Activated CD8-positive, alpha-beta T cell treated with anti-CD3 and anti-CD28 coated beads, Interleukin-2, amount 10 ng/mL, durations not matched to agents 7 days and 5 days (primary cell): Measurements from ENCODE around the gene CACNA1C. TPM values are rescaled to one million over a fixed set of nuclear protein-coding genes. Genes with fewer than 3 reads are reported as not detected.

ENCODE experiments used
- ATAC-seq: fragments of 150-1000 bp; cut with Tn5 transposase; one replicate; pipeline ENCODE4 v1.10.0; 2021; ENCODE audit warnings: moderate library complexity
- CTCF ChIA-PET: fragments of 350-600 bp; sonication (Branson Sonifier 250); formaldehyde crosslinking; loops from one replicate; lab custom pipeline; 2021; ENCODE audit warnings: antibody characterized with exemption; lab: Charles Lee
- POLR2A ChIA-PET: fragments of 350-600 bp; sonication (Branson Sonifier 250); formaldehyde crosslinking; loops from one replicate; lab custom pipeline; 2021; ENCODE audit warnings: antibody characterized with exemption; lab: Charles Lee
- DNase-seq: peaks from one replicate; pipeline ENCODE4 v3.0.0-alpha.2; 2020
- H3K27ac Mint-ChIP-seq: one replicate; pipeline ENCODE4 v1.8.0; 2021; ENCODE audit warnings: mild to moderate bottlenecking, mixed read lengths
- H3K27me3 Mint-ChIP-seq: one replicate; pipeline ENCODE4 v1.8.0; 2021; ENCODE audit warnings: low read depth, mixed read lengths
- H3K36me3 Mint-ChIP-seq: one replicate; pipeline ENCODE4 v1.8.0; 2021; ENCODE audit warnings: low read depth, mixed read lengths
- H3K4me1 Mint-ChIP-seq: one replicate; pipeline ENCODE4 v1.8.0; 2021; ENCODE audit warnings: low read depth, mixed read lengths
- H3K4me3 Mint-ChIP-seq: one replicate; pipeline ENCODE4 v1.8.0; 2021; ENCODE audit warnings: mild to moderate bottlenecking, mixed read lengths
- H3K9me3 Mint-ChIP-seq: one replicate; pipeline ENCODE4 v1.8.0; 2022; ENCODE audit warnings: mixed read lengths; ENCODE audit not compliant: insufficient read depth
- total RNA-seq, 2 experiments: library from RNA; stranded (reverse); gene quantifications; one replicate each; pipeline ENCODE4 v1.2.3, GENCODE V29; 2021

The CACNA1C gene
- total RNA-seq, 2 experiments from 2014 or later = 0.08 TPM

- Mint-ChIP-seq H3K4me1 (peaks cover 14% of the 10 kb centered on the region), H3K27ac (no peak overlapping the region), H3K9me3 (no peaks in the 10 kb centered on the region), H3K36me3 (no peaks in the 10 kb centered on the region), H3K27me3 (peaks cover 10% of the 10 kb centered on the region), H3K4me3 (no peak overlapping the region)
- no peak for ATAC-seq
- ChIA-PET POLR2A (no interaction called here), CTCF (no interaction called here)
- no peak for DNase-seq
Measured at GRCh38 chr12:2637371-2637770, 584.6 kb downstream of the CACNA1C start.

GRCh38 chr12:2638273-2639019, 585.7 kb downstream of the CACNA1C start:
- no peak for ATAC-seq
- DNase-seq = no peak
- no peaks in the 10 kb centered on the region for H3K9me3 Mint-ChIP-seq
- no peak overlapping the region for H3K4me3 Mint-ChIP-seq
- ChIA-PET CTCF (no interaction called here), POLR2A (no interaction called here)
- H3K4me1 Mint-ChIP-seq = peaks cover 21% of the 10 kb centered on the region
- peaks cover 12% of the 10 kb centered on the region for H3K27me3 Mint-ChIP-seq
- H3K27ac Mint-ChIP-seq = no peak overlapping the region
- no peaks in the 10 kb centered on the region for H3K36me3 Mint-ChIP-seq

GRCh38 chr12:2639020-2639298, 586.2 kb downstream of the CACNA1C start:
- ATAC-seq = no peak
- peaks cover 16% of the 10 kb centered on the region for H3K27me3 Mint-ChIP-seq
- CTCF ChIA-PET = no interaction called here

GRCh38 chr12:2640281-2640680, 587.5 kb downstream of the CACNA1C start:
- Mint-ChIP-seq H3K4me1 (peaks cover 28% of the 10 kb centered on the region), H3K9me3 (no peaks in the 10 kb centered on the region), H3K27ac (no peak overlapping the region), H3K36me3 (no peaks in the 10 kb centered on the region), H3K4me3 (no peak overlapping the region), H3K27me3 (peaks cover 25% of the 10 kb centered on the region)
- ATAC-seq (no peak), DNase-seq (no peak)
- ChIA-PET POLR2A (no interaction called here), CTCF (no interaction called here)

More at GRCh38 chr12:2639020-2639298, 586.2 kb downstream of the CACNA1C start:
- POLR2A ChIA-PET = no interaction called here
- H3K4me1 Mint-ChIP-seq = peaks cover 21% of the 10 kb centered on the region
- no peak overlapping the region for H3K27ac Mint-ChIP-seq
- H3K36me3 Mint-ChIP-seq = no peaks in the 10 kb centered on the region
- no peak for DNase-seq
- no peaks in the 10 kb centered on the region for H3K9me3 Mint-ChIP-seq
- no peak overlapping the region for H3K4me3 Mint-ChIP-seq

GRCh38 chr12:2640709-2641108, 587.9 kb downstream of the CACNA1C start:
- CTCF ChIA-PET = no interaction called here
- Mint-ChIP-seq H3K27me3 (peaks cover 25% of the 10 kb centered on the region), H3K36me3 (no peaks in the 10 kb centered on the region), H3K4me1 (peaks cover 30% of the 10 kb centered on the region), H3K9me3 (no peaks in the 10 kb centered on the region), H3K27ac (no peak overlapping the region), H3K4me3 (no peak overlapping the region)
- DNase-seq = no peak
- no peak for ATAC-seq
- POLR2A ChIA-PET = no interaction called here

GRCh38 chr12:2641207-2641606, 588.4 kb downstream of the CACNA1C start:
- H3K4me1 Mint-ChIP-seq = peaks cover 30% of the 10 kb centered on the region
- ATAC-seq = no peak
- ChIA-PET POLR2A (no interaction called here), CTCF (no interaction called here)
- peaks cover 29% of the 10 kb centered on the region for H3K27me3 Mint-ChIP-seq
- H3K4me3 Mint-ChIP-seq = no peak overlapping the region
- no peaks in the 10 kb centered on the region for H3K9me3 Mint-ChIP-seq
- no peaks in the 10 kb centered on the region for H3K36me3 Mint-ChIP-seq
- H3K27ac Mint-ChIP-seq = no peak overlapping the region
- no peak for DNase-seq

- ATAC-seq (no peak), DNase-seq (no peak)
- CTCF ChIA-PET = no interaction called here
- POLR2A ChIA-PET = no interaction called here
- H3K4me1 Mint-ChIP-seq = peaks cover 30% of the 10 kb centered on the region
- H3K27ac Mint-ChIP-seq = peak overlapping the region; percentile 56
- no peak overlapping the region for H3K4me3 Mint-ChIP-seq
- H3K9me3 Mint-ChIP-seq = no peaks in the 10 kb centered on the region
- H3K27me3 Mint-ChIP-seq = peaks cover 28% of the 10 kb centered on the region
- no peaks in the 10 kb centered on the region for H3K36me3 Mint-ChIP-seq
Measured at GRCh38 chr12:2641761-2642160, 589.0 kb downstream of the CACNA1C start.

GRCh38 chr12:2642176-2642892, 589.5 kb downstream of the CACNA1C start:
- no peaks in the 10 kb centered on the region for H3K36me3 Mint-ChIP-seq
- peaks cover 30% of the 10 kb centered on the region for H3K27me3 Mint-ChIP-seq
- no peaks in the 10 kb centered on the region for H3K9me3 Mint-ChIP-seq
- peak overlapping the region; percentile 7 for H3K4me3 Mint-ChIP-seq
- H3K4me1 Mint-ChIP-seq = peaks cover 30% of the 10 kb centered on the region
- ChIA-PET CTCF (interaction anchor here (0.9 kb wide), 1 partner anchor 60 kb away, joined by 3 read pairs; no protein-coding TSS in a partner anchor), POLR2A (no interaction called here)
- DNase-seq (peak; percentile 30), ATAC-seq (peak; percentile 76)
- H3K27ac Mint-ChIP-seq = peak overlapping the region; percentile 56

- Mint-ChIP-seq H3K36me3 (no peaks in the 10 kb centered on the region), H3K4me3 (no peak overlapping the region), H3K27ac (peak overlapping the region; percentile 13), H3K27me3 (peaks cover 30% of the 10 kb centered on the region), H3K4me1 (peaks cover 30% of the 10 kb centered on the region), H3K9me3 (no peaks in the 10 kb centered on the region)
- ChIA-PET CTCF (interaction anchor here (0.9 kb wide), 1 partner anchor 60 kb away, joined by 3 read pairs; no protein-coding TSS in a partner anchor), POLR2A (no interaction called here)
- ATAC-seq (no peak), DNase-seq (no peak)
Measured at GRCh38 chr12:2642896-2643425, 590.2 kb downstream of the CACNA1C start.

- ChIA-PET POLR2A (no interaction called here), CTCF (no interaction called here)
- H3K27ac Mint-ChIP-seq = peak overlapping the region; percentile 13
- H3K4me3 Mint-ChIP-seq = no peak overlapping the region
- ATAC-seq (no peak), DNase-seq (no peak)
- peaks cover 30% of the 10 kb centered on the region for H3K4me1 Mint-ChIP-seq
- H3K36me3 Mint-ChIP-seq = no peaks in the 10 kb centered on the region
- H3K27me3 Mint-ChIP-seq = peaks cover 33% of the 10 kb centered on the region
- no peaks in the 10 kb centered on the region for H3K9me3 Mint-ChIP-seq
Measured at GRCh38 chr12:2643576-2644135, 590.9 kb downstream of the CACNA1C start.

- POLR2A ChIA-PET = no interaction called here
- Mint-ChIP-seq H3K27me3 (peaks cover 33% of the 10 kb centered on the region), H3K4me3 (no peak overlapping the region), H3K4me1 (peaks cover 30% of the 10 kb centered on the region), H3K36me3 (no peaks in the 10 kb centered on the region), H3K9me3 (no peaks in the 10 kb centered on the region), H3K27ac (no peak overlapping the region)
- DNase-seq (no peak), ATAC-seq (no peak)
- CTCF ChIA-PET = no interaction called here
Measured at GRCh38 chr12:2644683-2645405, 592.1 kb downstream of the CACNA1C start.
